Adipocyte (in vitro differentiated cells): ENCODE results near the gene LGALS16.
"Not testable (repeated sequence)": the region's sequence is repeated elsewhere in the genome, so short reads cannot be mapped to it uniquely, and the experiment has no call there.

Experiments used
- DNase-seq: peaks from one replicate; pipeline ENCODE4 v3.0.0-alpha.2; 2015; ENCODE audit warnings: low read depth
- H3K27me3 ChIP-seq: replicated peaks from 2 replicates; pipeline ENCODE4 v1.7.0; 2013; ENCODE audit warnings: mild to moderate bottlenecking, low read length, moderate library complexity; ENCODE audit not compliant: control insufficient read depth, insufficient read depth
- H3K36me3 ChIP-seq: 2 replicates; pipeline ENCODE4 v1.7.0; 2013; ENCODE audit warnings: low read length, mild to moderate bottlenecking, moderate library complexity; ENCODE audit not compliant: control insufficient read depth, insufficient read depth, severe bottlenecking
- H3K4me1 ChIP-seq: 2 replicates; pipeline ENCODE4 v1.7.0; 2013; ENCODE audit warnings: mild to moderate bottlenecking, low read length, moderate library complexity; ENCODE audit not compliant: control insufficient read depth, insufficient read depth
- H3K4me3 ChIP-seq: 2 replicates; pipeline ENCODE4 v1.7.0; 2013; ENCODE audit warnings: mild to moderate bottlenecking, low read length, moderate library complexity
- H3K9ac ChIP-seq: 2 replicates; pipeline ENCODE4 v1.7.0; 2013; ENCODE audit warnings: mild to moderate bottlenecking, low read length, moderate library complexity
- H3K9me3 ChIP-seq: 2 replicates; pipeline ENCODE4 v1.7.0; 2013; ENCODE audit warnings: mild to moderate bottlenecking, low read length, moderate library complexity; ENCODE audit not compliant: control insufficient read depth

The LGALS16 gene, protein sequence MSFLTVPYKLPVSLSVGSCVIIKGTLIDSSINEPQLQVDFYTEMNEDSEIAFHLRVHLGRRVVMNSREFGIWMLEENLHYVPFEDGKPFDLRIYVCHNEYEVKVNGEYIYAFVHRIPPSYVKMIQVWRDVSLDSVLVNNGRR

DNA sequence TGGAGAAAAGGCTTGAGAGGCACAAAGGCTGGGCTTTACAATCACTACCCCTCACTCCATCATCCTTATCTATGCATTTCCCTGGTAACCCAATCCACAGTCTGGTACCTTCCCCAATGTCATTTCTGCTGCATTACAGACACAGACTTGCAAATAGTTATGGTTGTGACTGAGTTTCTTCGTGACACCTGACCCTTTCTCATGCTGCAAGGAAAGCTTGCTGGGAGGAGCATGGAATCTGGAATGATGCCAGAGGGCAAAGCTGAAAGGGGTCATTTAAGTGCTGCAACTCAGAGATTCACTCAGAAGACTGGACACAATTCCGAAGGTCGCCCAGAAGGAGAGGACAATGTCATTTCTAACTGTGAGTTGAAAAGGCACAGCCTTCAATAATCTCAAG is at the start of gene LGALS16:
TSS of gene LGALS16 (plus strand) at position 301 of the 400 bp plus-strand sequence. CDS start at position 350, 49 bp downstream.
- Histone ChIP-seq H3K9ac (no peak within 1 kb of the TSS), H3K4me3 (no peak within 1 kb of the TSS), H3K27me3 (no peaks in the 10 kb centered on the region), H3K4me1 (no peaks in the 10 kb centered on the region), H3K36me3 (no peaks in the 10 kb centered on the region), H3K9me3 (no peaks in the 10 kb centered on the region)
- DNase-seq: no peak

GRCh38 chr19:39607021-39607420 is 48.7 kb upstream of the LGALS16 start:
- DNase-seq: no peak

DNA sequence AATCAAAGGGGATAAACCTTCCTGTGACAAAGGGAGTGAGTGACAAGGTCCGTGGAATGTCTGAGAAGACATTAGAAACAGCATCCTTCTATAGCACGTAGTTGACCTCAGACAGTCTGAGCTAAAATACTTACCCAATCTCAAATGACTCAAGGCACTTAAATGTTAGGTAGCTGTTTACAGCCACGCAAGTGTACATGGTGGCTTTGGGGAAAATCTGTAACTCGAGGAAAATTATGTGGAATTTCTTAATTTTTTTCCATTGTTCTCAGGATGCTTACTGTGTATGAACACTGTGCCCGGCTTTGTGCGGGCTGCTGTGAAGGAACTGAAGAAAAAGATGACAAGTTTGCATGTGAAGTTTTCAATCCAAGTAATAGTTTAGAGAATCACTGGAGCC is 48.2 kb upstream of the LGALS16 start:
- Histone ChIP-seq H3K36me3 (no peaks in the 10 kb centered on the region), H3K27me3 (no peaks in the 10 kb centered on the region), H3K4me3 (no peak overlapping the region), H3K4me1 (no peaks in the 10 kb centered on the region), H3K9me3 (peaks cover 3% of the 10 kb centered on the region), H3K9ac (no peak overlapping the region)
- DNase-seq: no peak

More at GRCh38 chr19:39607021-39607420, 48.7 kb upstream of the LGALS16 start:
- H3K27me3 ChIP-seq: no peaks in the 10 kb centered on the region
- no peaks in the 10 kb centered on the region for H3K36me3 ChIP-seq
- H3K9ac ChIP-seq: no peak overlapping the region
- peaks cover 3% of the 10 kb centered on the region for H3K9me3 ChIP-seq
- H3K4me3 ChIP-seq: no peak overlapping the region
- H3K4me1 ChIP-seq: no peaks in the 10 kb centered on the region

DNA sequence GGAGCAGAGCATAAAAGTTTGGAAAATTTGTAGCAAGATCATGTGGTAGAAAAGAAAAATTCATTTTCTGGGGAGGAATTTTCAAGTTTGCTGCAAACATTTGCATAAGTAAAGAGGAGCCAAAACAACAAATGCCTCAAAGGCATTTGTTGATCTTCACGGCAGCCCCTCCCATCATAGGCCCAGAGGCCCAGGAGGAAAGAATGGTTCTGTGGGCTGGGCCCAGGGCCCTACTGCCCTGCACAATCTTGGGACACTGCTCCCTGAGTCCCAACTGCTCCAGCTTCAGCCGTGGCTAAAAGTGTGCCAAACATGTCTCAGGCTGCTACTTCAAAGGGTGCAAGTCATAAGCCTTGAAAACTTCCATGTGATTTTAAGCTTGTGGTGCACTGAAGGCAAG is 42.1 kb upstream of the LGALS16 start:
- Histone ChIP-seq H3K4me3 (no peak overlapping the region), H3K9me3 (peaks cover 3% of the 10 kb centered on the region), H3K9ac (no peak overlapping the region), H3K27me3 (no peaks in the 10 kb centered on the region), H3K4me1 (no peaks in the 10 kb centered on the region), H3K36me3 (no peaks in the 10 kb centered on the region)
- no peak for DNase-seq

DNA sequence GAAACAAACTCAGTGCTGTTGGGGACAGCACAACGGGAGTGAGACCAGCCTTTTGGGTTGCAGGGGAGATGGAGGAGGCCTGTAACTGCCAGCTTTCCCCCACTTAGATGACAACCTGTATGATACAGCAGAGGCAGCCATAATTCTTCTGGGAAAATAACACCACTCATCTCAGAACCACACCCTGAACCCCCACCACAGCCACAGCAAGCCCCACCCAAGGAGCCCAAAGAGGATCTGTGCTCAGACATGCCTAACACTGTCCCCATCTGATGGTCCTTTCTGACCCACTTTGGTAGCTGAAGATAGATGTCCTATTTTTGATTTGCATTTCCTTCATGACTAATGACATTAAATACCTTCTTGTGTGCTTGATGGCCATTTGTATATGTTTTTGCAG is 38.0 kb upstream of the LGALS16 start:
- no peaks in the 10 kb centered on the region for H3K9me3 ChIP-seq
- no peaks in the 10 kb centered on the region for H3K36me3 ChIP-seq
- H3K27me3 ChIP-seq: no peaks in the 10 kb centered on the region
- no peak for DNase-seq
- no peak overlapping the region for H3K4me3 ChIP-seq
- no peak overlapping the region for H3K9ac ChIP-seq
- H3K4me1 ChIP-seq: no peaks in the 10 kb centered on the region

GRCh38 chr19:39623946-39624345 is 31.8 kb upstream of the LGALS16 start:
- H3K36me3 ChIP-seq: no peaks in the 10 kb centered on the region
- no peaks in the 10 kb centered on the region for H3K9me3 ChIP-seq
- H3K9ac ChIP-seq: no peak overlapping the region
- H3K27me3 ChIP-seq: no peaks in the 10 kb centered on the region
- DNase-seq: no peak
- H3K4me1 ChIP-seq: no peaks in the 10 kb centered on the region
- no peak overlapping the region for H3K4me3 ChIP-seq

DNA sequence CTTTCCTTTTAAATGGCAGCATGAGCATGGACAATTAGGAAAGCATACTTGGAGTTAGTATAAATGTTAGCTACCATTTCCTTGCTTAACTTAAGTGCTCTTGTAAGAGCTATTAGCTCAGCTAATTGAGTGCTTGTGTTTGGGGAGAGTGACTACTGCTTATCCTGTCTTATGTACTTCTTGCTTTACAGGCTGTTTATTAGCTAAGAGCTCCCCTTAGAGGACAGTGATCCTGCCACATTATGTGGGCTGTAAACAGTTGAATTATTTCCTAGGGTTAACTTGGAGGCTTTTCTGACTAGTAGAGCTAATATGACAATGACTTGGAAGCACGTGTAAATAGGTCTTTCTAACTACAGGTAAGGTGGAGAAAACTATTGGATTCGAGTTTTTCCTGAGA is 28.1 kb upstream of the LGALS16 start:
- DNase-seq, H3K4me1 ChIP-seq, H3K4me3 ChIP-seq, H3K9me3 ChIP-seq, H3K36me3 ChIP-seq, H3K27me3 ChIP-seq, H3K9ac ChIP-seq: not testable (repeated sequence)

- Histone ChIP-seq H3K4me3 (no peak overlapping the region), H3K27me3 (no peaks in the 10 kb centered on the region), H3K36me3 (no peaks in the 10 kb centered on the region), H3K9ac (no peak overlapping the region), H3K9me3 (no peaks in the 10 kb centered on the region), H3K4me1 (no peaks in the 10 kb centered on the region)
- DNase-seq: no peak
Measured at GRCh38 chr19:39631178-39631577, 24.5 kb upstream of the LGALS16 start.

- no peaks in the 10 kb centered on the region for H3K9me3 ChIP-seq
- DNase-seq: no peak
- H3K9ac ChIP-seq: no peak overlapping the region
- no peaks in the 10 kb centered on the region for H3K4me1 ChIP-seq
- H3K27me3 ChIP-seq: no peaks in the 10 kb centered on the region
- H3K36me3 ChIP-seq: no peaks in the 10 kb centered on the region
- H3K4me3 ChIP-seq: no peak overlapping the region
Measured at GRCh38 chr19:39631626-39632025, 24.1 kb upstream of the LGALS16 start.

DNA sequence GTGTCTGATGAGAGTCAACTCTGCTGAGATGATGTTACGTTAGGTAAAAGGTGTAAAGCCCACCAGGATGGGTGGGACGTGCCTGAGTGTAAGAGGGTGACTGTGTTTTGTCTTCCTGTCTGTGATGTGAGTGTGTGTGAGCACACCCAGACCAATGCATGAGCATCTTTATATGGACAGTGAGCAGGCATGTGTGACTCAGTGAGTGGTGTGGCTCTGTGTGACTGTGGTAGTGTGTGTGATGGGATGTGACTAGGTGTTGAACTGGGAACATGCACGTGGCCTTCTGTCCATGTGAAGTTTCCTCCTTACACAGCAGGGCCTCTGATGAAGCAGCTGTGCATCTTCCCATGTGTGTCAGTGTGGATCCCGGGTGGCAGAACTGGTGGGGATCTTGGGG is 17.8 kb upstream of the LGALS16 start:
- Histone ChIP-seq H3K4me1 (no peaks in the 10 kb centered on the region), H3K27me3 (no peaks in the 10 kb centered on the region), H3K9me3 (no peaks in the 10 kb centered on the region), H3K36me3 (no peaks in the 10 kb centered on the region), H3K9ac (no peak overlapping the region), H3K4me3 (no peak overlapping the region)
- no peak for DNase-seq

- Histone ChIP-seq H3K27me3 (no peaks in the 10 kb centered on the region), H3K36me3 (no peaks in the 10 kb centered on the region), H3K9me3 (no peaks in the 10 kb centered on the region), H3K9ac (no peak overlapping the region), H3K4me1 (no peaks in the 10 kb centered on the region), H3K4me3 (no peak overlapping the region)
- no peak for DNase-seq
Measured at GRCh38 chr19:39641773-39642172, 13.9 kb upstream of the LGALS16 start.

- Histone ChIP-seq H3K36me3 (no peaks in the 10 kb centered on the region), H3K27me3 (no peaks in the 10 kb centered on the region), H3K9ac (no peak overlapping the region), H3K9me3 (no peaks in the 10 kb centered on the region), H3K4me3 (no peak overlapping the region), H3K4me1 (no peaks in the 10 kb centered on the region)
- DNase-seq: no peak
Measured at GRCh38 chr19:39643591-39643990, 12.1 kb upstream of the LGALS16 start.
